NT2/D1 (cell line): ENCODE data around the gene EP300.

ENCODE experiments used
- SUZ12 ChIP-seq: IDR thresholded peaks from 2 replicates; pipeline ENCODE4 v1.6.1; 2011; ENCODE audit not compliant: insufficient read length, insufficient read depth; ENCODE audit errors: extremely low read depth
- YY1 ChIP-seq: IDR thresholded peaks from 2 replicates; pipeline ENCODE4 v1.6.1; 2011; ENCODE audit not compliant: insufficient read length, insufficient read depth
- ZNF274 ChIP-seq: IDR thresholded peaks from 2 replicates; pipeline ENCODE4 v1.6.1; 2011; ENCODE audit warnings: mild to moderate bottlenecking, low read depth, low read length

DNA sequence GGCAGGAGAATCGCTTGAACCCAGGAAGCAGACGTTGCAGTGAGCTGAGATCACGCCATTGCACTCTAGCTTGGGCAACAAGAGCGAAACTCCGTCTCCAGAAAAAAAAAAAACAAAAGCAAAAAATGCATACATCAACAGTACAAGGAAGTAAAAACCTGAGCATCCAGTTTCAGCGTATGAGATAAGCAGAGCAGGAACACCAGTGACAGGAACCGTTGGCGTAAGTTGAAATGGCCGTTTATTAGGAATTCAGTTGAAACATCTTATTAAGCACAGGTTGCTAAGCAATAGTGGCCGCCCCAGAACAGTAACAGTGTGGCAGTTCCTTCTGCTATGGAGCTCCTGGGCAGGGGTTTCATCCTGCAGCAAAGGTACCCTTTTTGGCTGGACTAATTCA, 108.7 kb downstream of the EP300 start:
- TF ChIP-seq SUZ12 (no peak), YY1 (no peak), ZNF274 (no peak)
